Ovary (tissue), 3 donors: ENCODE measurements around the gene ATP6V0A4.

Source experiments
- CTCF ChIP-seq, 3 donors: fragments of 450-650 bp in 2 of 3; fragments of 200-600 bp in 1 of 3; IDR thresholded peaks; one replicate each; pipeline versions ENCODE4 v1.5.1 to v1.8.0; 2016 to 2022; ENCODE audit warnings: antibody characterized with exemption in 3 of 3, mild to moderate bottlenecking in 1 of 3
- EP300 ChIP-seq: sonication (generic); formaldehyde crosslinking; IDR thresholded peaks from one replicate; pipeline ENCODE4 v1.6.1; 2017; ENCODE audit warnings: antibody characterized with exemption
- POLR2A ChIP-seq: fragments of 450-650 bp; IDR thresholded peaks from one replicate; pipeline ENCODE4 v1.6.1; 2017; ENCODE audit warnings: antibody characterized with exemption, mild to moderate bottlenecking, moderate library complexity
- donor health status: DM: no; HTN: no; CAD: no.

- TF ChIP-seq POLR2A: no peak
- TF ChIP-seq CTCF (IDR thresholded peaks at IDR 0.05): no peak
- TF ChIP-seq EP300: no peak
Observed at GRCh38 chr7:138661069-138661635, 136.8 kb downstream of the ATP6V0A4 start.
